ENCODE measurements around the gene FAM89B. TPM values are rescaled to one million over a fixed set of nuclear protein-coding genes. Genes with fewer than 3 reads are reported as not detected.

FAM89B gene
- total and polyA plus RNA-seq, 10 donors = 34.5 to 66.1 (median 48.4) TPM

GRCh38 chr11:65593518-65594414, 21.4 kb downstream of the FAM89B start:
- peaks cover 24 to 76% (median 57%) of the 10 kb centered on the region in 6 donors for H3K4me1 ChIP-seq
- no peak overlapping the region for H3K4me3 ChIP-seq
- DNase-seq = no peak
- WGBS, 5 donors = 77 to 89% (median 85%) methylated on average over 19 to 26 of the region's 26 CpGs
- H3K9me3 ChIP-seq = no peaks in the 10 kb centered on the region
- intact Hi-C loops (cut with DNase I; ENCODE audit: low total_unique reads) = no loop called here
- H3K36me3 ChIP-seq = peaks cover 3 to 82% (median 56%) of the 10 kb centered on the region in 6 donors
- H3K27ac ChIP-seq = peak overlapping the region in 4 of 8 donors; percentile 9 to 86 (median 78)
- peak; percentile 55 to 85 (median 63) for TF ChIP-seq POLR2AphosphoS5 (IDR thresholded peaks at IDR 0.05)
- TF ChIP-seq, protein P1, sequence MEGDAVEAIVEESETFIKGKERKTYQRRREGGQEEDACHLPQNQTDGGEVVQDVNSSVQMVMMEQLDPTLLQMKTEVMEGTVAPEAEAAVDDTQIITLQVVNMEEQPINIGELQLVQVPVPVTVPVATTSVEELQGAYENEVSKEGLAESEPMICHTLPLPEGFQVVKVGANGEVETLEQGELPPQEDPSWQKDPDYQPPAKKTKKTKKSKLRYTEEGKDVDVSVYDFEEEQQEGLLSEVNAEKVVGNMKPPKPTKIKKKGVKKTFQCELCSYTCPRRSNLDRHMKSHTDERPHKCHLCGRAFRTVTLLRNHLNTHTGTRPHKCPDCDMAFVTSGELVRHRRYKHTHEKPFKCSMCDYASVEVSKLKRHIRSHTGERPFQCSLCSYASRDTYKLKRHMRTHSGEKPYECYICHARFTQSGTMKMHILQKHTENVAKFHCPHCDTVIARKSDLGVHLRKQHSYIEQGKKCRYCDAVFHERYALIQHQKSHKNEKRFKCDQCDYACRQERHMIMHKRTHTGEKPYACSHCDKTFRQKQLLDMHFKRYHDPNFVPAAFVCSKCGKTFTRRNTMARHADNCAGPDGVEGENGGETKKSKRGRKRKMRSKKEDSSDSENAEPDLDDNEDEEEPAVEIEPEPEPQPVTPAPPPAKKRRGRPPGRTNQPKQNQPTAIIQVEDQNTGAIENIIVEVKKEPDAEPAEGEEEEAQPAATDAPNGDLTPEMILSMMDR (IDR thresholded peaks at IDR 0.05 in 8 of 11, conservative IDR thresholded peaks at IDR 0.05 in 3 of 11) = peak; percentile 35 to 78 (median 60)
- TF ChIP-seq POLR2A (IDR thresholded peaks at IDR 0.05) = no peak
- no peaks in the 10 kb centered on the region for H3K27me3 ChIP-seq (replicated peaks in 1 of 7)

DNA sequence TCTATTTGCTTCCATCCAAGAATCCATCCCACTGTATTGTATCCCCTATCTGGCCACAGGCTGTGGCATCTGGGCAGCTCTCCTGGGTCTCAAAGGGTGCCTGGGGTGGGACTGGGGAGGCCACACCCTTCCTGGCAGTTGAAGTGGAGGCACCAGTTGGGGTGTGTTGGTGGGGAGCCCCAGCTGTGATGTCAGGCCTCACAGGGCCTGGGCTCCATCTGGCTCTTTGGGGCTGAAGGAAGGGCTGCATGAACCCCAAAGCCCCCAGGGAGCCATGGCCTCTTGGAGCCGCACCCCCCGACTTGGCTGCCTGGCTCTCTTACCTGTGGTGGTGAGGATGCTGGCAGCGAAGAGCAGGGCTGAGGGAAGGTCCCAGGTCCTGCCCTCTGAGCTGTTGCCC, 22.8 kb downstream of the FAM89B start:
- WGBS, 5 donors = 71 to 86% (median 76%) methylated on average over 3 of the region's 3 CpGs
- Histone ChIP-seq H3K9me3 (no peaks in the 10 kb centered on the region), H3K27me3 (replicated peaks in 1 of 7) (no peaks in the 10 kb centered on the region), H3K36me3 (peaks cover 3 to 82% (median 64%) of the 10 kb centered on the region in 6 donors), H3K4me1 (peaks cover 11 to 62% (median 43%) of the 10 kb centered on the region in 6 donors), H3K4me3 (no peak overlapping the region), H3K27ac (peak overlapping the region in 3 of 8 donors; percentile 10 to 45 (median 40))
- intact Hi-C loops (cut with DNase I; ENCODE audit: low total_unique reads) = no loop called here
- TF ChIP-seq POLR2A (IDR thresholded peaks at IDR 0.05) (no peak), POLR2AphosphoS5 (IDR thresholded peaks at IDR 0.05) (peak in 1 of 3 donors; percentile 24)
- TF ChIP-seq, protein P1 (IDR thresholded peaks at IDR 0.05 in 8 of 11, conservative IDR thresholded peaks at IDR 0.05 in 3 of 11) = no peak
- no peak for DNase-seq

DNA sequence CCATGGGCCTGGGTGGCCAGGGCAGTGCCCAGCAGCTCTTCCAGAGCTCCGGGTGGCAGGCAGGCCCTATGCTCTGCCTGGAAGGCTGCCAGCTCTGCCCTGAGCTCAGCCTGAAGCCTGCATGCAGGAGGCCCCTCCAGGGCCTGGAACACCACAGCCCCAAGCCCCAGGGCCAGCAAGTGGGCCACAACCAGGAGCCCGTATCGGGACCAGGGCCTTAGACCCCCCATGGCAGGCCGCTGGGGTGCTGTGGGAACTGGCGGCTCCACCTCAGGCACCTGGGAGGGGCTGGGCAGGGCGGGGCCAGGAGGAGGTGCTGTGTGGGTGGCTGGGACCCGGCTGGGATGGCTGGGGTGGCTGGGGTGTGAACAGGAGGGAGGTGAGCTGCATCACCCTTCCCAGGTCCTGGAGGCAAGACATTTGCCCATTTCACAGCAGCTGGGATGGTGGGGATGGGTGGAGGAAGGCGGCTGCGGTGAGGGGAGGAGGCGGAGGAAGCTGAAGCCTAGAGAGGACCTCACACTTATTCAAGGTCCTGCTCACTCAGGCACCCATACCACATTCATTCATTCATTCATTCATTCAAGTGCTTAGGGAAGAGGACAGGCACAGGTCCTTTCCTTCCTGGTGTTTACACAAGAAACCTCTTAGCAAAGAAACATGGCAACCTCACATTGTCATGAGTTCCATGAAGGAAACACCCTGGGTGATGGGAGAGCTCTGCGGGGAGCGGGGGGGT, 23.4 kb downstream of the FAM89B start, which contains the start of gene KCNK7:
TSS of gene KCNK7 (minus strand) at position 258 of the 739 bp plus-strand sequence. CDS start at position 230, 28 bp downstream.
- H3K27ac ChIP-seq = peak within 1 kb of the TSS in 3 of 8 donors; percentile 10 to 45 (median 40)
- TF ChIP-seq, protein P1 (IDR thresholded peaks at IDR 0.05 in 8 of 11, conservative IDR thresholded peaks at IDR 0.05 in 3 of 11) = no peak
- TF ChIP-seq POLR2A (IDR thresholded peaks at IDR 0.05) (no peak), POLR2AphosphoS5 (IDR thresholded peaks at IDR 0.05) (peak in 2 of 3 donors; percentile 54 to 82)
- no peaks in the 10 kb centered on the region for H3K9me3 ChIP-seq
- no peaks in the 10 kb centered on the region for H3K27me3 ChIP-seq (replicated peaks in 1 of 7)
- intact Hi-C loops (cut with DNase I; ENCODE audit: low total_unique reads) = no loop called here
- 67 to 77% (median 73%) methylated on average over 6 to 12 of the region's 12 CpGs for WGBS, 5 donors
- H3K4me1 ChIP-seq = peaks cover 9 to 56% (median 37%) of the 10 kb centered on the region in 6 donors
- peaks cover 0 to 82% (median 58%) of the 10 kb centered on the region in 6 donors for H3K36me3 ChIP-seq
- DNase-seq = no peak
- no peak within 1 kb of the TSS for H3K4me3 ChIP-seq

Data from spleen (tissue), 11 donors.